GM23338 (cell line): ENCODE results near the gene C10orf53.

Source experiments
- CREB1 ChIP-seq: fragments of 250-450 bp; sonication (Bioruptor Pico); IDR thresholded peaks from 2 replicates; pipeline ENCODE4 v1.5.0; 2020; ENCODE audit warnings: low read depth, mild to moderate bottlenecking, moderate library complexity
- CTCF ChIP-seq, 2 experiments: fragments of 200-600 bp in 1 of 2; sonication (generic) in 1 of 2; conservative IDR thresholded peaks; 2 replicates each; pipeline versions ENCODE4 v1.5.1 to v1.6.1; 2016 to 2017; ENCODE audit warnings: antibody characterized with exemption in 2 of 2, low read depth in 2 of 2, mild to moderate bottlenecking in 2 of 2, moderate library complexity in 1 of 2
- EZH2 ChIP-seq: fragments of 200-600 bp; sonication (generic); IDR thresholded peaks from one replicate; pipeline ENCODE4 v1.8.0; 2017; ENCODE audit warnings: antibody characterized with exemption, mild to moderate bottlenecking, low read depth; ENCODE audit not compliant: unreplicated experiment
- EZH2phosphoT487 ChIP-seq: fragments of 200-600 bp; sonication (generic); IDR thresholded peaks from one replicate; pipeline ENCODE4 v1.8.1; 2018; ENCODE audit warnings: antibody characterized with exemption; ENCODE audit not compliant: unreplicated experiment
- JUNB ChIP-seq: IDR thresholded peaks from one replicate; pipeline ENCODE4 v1.6.1; 2016; ENCODE audit warnings: antibody characterized with exemption; ENCODE audit not compliant: unreplicated experiment
- POLR2AphosphoS5 ChIP-seq: IDR thresholded peaks from 2 replicates; pipeline ENCODE4 v1.6.1; 2016; ENCODE audit warnings: antibody characterized with exemption, low read depth
- REST ChIP-seq: IDR thresholded peaks from one replicate; pipeline ENCODE4 v1.6.1; 2018; ENCODE audit warnings: antibody characterized with exemption; ENCODE audit not compliant: unreplicated experiment
- ZNF114 ChIP-seq: fragments of 250-450 bp; sonication (Bioruptor Pico); IDR thresholded peaks from 2 replicates; pipeline ENCODE4 v1.5.0; 2020; ENCODE audit warnings: mild to moderate bottlenecking, moderate library complexity
- TF ChIP-seq, protein P1 (sequence below): IDR thresholded peaks from 2 replicates; pipeline ENCODE4 v1.6.1; 2016; ENCODE audit warnings: antibody characterized with exemption

DNA sequence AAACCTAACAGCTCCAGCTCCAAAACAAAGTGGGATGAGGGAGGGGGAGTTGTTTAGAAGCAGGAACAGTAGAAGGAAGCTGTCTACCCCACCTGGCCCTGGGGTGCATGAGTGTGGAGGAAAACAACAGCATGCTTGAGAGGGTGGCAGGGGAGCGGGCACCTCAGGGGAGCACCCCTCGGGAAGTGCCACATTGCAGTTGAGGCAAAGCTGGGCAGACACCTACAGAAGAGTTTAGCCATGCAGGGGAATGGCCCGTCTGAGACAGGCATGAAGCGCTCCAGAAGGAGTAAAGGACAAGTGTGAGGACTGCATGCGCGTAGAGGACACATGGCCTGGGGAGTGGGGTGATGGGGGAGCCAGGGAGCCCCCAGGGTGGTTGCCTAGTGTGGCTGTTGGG, 47.5 kb upstream of the C10orf53 start:
- TF ChIP-seq EZH2 (no peak), CTCF (conservative IDR thresholded peaks at IDR 0.05; ENCODE audit: low read depth in 2 of 2) (no peak), REST (no peak), EZH2phosphoT487 (no peak), POLR2AphosphoS5 (no peak), JUNB (no peak), CREB1 (no peak), ZNF114 (CRISPR knock-in tag) (no peak)
- TF ChIP-seq, protein P1, sequence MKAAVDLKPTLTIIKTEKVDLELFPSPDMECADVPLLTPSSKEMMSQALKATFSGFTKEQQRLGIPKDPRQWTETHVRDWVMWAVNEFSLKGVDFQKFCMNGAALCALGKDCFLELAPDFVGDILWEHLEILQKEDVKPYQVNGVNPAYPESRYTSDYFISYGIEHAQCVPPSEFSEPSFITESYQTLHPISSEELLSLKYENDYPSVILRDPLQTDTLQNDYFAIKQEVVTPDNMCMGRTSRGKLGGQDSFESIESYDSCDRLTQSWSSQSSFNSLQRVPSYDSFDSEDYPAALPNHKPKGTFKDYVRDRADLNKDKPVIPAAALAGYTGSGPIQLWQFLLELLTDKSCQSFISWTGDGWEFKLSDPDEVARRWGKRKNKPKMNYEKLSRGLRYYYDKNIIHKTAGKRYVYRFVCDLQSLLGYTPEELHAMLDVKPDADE = no peak
